ENCODE data around the gene FAM120A.

FAM120A gene

DNA sequence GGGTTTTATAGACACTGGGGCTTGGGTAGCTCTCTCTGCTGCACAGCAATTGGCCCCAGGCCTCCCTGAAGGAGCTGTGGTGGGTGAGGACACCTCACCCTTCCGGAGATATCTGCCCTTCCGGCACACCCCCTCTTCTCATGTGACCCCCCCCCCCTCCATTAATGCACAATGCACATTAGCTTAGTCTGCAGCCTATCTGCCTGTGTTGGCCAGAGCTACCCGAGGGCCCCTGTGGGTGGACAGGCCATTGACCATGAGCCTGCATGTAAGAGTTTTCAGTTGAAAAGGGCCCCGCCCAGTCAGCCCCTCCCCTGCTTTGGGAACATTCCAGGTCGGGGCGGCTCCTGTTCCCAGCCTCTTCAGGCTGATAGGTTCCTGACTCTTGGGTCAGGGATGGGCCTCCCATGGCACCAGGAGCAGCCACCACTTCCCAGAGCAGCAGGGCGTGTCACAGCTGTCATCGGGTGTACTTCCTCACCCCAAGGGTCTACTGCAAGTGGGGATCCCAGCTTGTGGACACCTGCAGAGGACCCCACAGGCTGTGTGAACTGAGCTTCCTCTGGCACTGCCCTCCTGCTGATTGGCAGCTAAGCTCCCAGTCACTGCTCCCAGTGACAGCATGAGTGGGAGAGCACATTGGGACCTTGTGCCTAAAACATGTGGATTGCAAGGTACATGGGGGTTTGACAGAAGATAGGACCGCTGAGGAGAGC lies 142.7 kb downstream of the FAM120A start:
- no peak for DNase-seq (ENCODE audit: low read depth)

DNA sequence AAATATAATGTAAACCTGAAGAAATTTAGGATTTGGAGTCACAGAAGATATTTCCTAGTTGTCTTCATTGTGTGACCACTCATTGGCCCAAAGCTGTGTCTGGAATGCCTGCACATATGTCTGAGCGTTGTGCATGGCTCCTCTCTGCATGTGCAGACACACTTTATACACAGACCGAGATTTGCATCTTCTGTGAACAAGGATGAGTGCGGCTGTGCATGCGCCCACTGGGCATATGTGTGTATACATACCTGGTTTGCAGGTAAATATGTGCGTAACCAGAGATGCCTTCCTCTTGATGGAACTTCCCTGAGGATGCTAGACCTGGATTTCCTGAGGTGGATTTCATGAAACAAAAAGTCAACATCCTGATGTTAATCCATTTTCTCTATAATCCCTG lies 144.0 kb downstream of the FAM120A start:
- no peak for DNase-seq (ENCODE audit: low read depth)

DNA sequence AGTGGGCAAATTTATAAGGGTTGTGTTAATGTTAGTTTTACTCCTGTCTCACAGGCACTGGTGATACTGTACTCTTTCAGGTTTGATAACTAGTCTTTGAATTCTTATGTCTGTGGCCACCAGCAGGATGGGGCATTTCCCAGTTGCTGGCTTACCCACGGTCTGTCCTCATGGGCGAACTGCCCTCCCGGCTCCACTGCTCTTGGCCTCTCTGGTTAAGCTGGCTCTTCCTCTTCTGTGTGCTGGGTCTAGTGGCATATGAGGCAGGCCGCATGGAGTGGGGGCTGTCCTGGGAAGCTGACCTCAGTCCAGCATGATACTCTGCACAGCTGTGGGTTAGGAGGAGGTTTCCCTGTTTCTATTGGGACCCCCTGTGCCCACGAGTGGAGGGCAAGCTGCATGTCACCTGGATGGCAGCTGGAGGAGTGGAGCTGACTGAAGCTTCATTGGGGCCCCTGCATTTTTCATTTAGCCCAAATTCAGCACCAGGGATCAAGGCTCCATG lies 144.4 kb downstream of the FAM120A start:
- no peak for DNase-seq (ENCODE audit: low read depth)

DNA sequence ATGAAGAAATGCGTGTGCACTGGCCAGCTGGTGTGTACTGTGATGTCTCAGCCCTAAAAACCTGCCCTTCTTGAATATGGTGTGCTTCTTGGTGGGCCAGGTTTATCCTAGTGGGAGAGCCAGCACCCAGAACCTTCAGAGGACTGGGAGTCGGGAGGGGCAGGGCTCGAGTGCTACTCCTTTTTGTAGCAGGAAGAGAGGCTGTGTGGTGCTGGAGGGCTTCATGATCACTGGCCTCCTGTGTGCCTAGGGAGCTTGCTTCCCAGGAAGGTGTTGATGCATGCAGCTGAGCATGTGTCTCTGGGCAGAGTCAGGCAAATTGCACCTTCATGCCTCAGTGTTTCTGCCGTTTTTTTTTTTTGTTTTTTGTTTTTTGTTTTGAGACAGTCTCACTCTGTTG lies 144.9 kb downstream of the FAM120A start:
- DNase-seq (ENCODE audit: low read depth), result no peak

DNA sequence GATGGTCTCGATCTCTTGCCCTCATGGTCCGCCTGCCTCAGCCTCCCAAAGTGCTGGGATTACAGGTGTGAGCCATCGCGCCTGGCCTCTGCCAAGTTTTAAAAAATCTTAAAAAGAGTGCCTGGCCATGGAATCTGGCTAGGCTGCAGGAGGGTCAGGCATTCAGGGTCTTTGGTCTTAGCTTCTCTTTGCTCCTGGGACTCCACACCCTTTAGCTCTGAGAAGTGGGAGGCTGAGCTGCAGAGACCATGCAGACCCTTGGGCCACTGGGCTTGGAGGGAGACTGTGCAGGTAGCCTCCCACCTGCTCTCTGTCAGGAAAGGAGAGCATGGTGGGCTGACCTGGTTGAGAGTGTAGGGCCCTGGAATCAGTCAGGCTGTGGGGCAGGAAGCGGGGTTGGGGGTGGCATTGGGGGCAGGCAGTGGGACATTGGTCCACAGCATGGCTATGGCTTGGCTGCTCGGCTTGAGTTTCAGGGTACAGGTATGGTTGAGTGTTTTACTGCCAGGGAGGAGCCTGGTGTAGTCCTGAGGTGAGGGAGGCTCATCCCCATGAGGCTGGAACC lies 145.7 kb downstream of the FAM120A start:
- DNase-seq (ENCODE audit: low read depth), result no peak

DNA sequence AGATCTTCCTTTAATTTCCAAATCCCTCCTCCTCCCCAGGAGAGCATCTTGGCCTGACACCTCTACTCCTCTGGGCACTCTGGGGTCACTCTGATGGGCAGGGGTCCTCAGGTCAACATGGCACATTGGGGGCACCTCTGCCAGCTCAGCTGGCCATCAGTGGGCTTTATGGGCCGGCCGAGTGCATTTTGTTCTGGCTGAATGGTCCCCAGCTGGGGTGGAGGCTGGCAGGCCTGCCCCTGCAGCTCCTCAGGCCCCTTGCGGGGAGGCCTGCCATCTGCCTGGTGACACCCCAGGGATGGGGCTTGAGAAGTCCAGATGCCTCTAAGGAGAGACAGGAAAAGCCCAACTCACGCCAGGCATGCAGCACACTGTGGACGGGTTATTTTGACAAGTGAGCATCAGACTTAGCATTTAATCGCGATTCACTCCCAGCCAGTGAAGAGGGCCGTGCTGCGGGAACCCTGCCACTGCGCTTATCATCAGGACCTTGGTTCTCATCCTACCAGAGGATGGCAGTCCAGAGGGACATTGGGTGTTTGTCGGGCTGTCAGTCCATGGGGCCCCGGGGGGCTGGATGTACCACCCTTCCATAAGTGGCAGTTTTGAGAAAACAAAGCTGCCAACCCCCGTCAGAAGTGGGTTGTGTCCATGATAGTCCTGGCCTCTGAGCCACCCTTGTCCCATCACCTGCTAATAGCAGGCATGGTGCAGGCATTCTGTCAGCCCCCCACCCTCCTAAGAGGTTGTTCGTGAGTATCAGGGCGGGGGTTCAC lies 146.6 kb downstream of the FAM120A start:
- no peak for DNase-seq (ENCODE audit: low read depth)

DNA sequence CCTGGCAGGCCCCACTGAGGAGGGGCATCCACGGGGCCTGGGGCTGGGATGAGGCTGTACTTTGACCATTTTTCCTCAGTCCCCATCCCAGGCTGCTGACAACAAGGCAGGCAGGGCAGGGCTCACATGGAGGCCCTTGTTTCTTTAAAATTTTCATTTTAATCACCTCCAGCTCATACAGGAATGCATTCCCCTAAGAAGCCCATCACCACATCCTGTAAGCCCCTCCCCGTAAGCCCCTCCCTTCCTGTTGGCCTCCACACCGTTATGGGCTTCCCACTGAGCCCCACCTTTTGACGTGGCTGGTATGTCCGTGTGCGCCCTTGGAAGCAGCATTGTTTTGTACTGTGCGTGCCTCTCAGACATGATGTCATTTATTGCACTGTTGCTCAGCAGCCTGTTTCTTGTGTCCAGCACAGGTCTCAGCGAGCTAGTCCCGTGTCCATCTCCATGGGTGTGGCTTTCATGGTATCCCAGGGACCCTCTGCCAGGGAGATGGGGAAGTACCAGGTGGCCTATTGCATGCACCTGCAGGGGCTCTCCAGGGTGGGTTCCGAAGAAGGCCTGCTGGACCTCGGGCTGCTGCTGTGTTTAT lies 147.3 kb downstream of the FAM120A start:
- DNase-seq (ENCODE audit: low read depth), result no peak

DNA sequence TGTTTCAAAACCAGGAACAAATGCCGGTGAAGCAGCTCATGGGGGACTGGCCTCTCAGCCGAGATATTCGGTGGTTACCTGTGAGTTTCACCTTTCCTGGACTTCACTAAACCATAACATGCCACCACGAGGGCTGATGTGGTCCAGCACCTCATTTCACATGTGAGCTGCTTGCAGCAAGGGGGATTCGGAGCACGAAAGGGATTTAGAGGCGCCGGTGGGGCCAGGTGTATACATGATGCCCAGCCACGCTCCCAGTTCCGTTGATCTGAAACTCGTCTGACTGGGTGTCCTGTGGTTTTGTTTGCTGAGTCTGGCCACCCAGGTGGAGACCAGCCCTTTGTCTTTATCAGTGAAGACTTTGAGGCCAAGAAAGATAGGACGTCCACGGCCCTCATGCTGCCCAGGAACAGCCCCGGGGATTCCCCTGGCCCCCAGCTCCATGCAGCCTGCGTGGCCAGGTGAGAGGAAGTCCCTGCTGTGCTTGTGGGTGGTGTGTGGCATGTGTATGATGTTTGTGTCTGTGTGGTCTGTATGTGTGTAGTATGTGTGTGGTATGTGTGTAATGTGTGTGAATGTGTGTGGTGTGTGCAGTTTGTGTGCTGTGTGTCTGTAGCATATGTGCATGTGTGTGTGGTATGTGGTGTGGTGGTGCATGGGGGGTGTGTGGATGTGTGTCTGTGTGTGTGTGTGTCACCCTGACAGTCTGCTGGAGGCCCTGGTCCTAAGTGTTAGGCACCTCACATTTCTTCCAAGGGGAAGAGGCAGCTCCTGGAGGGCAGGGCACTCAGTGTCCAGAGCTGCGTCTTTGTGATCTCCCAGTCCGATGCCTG lies 148.3 kb downstream of the FAM120A start:
- no peak for DNase-seq (ENCODE audit: low read depth)

DNA sequence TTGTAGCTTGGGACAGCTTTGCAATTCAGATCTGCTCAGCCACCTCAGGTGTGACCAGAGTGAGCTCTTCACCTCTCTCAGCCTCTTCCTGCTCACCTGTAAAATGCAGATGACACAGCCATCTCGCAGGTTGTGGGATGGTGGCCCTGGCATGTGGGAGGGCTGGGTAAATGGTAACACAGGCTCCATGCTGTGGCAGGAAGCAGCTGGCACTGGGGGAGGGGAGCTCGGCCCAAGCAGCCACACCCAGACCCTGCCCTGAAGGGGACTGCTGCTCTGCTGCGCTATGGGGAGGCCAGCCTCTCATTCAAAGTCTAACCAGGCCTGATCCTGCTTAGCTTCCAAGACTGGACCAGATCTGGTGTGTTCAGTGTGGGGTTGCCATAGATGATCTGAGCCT lies 149.0 kb downstream of the FAM120A start:
- no peak for DNase-seq (ENCODE audit: low read depth)

DNA sequence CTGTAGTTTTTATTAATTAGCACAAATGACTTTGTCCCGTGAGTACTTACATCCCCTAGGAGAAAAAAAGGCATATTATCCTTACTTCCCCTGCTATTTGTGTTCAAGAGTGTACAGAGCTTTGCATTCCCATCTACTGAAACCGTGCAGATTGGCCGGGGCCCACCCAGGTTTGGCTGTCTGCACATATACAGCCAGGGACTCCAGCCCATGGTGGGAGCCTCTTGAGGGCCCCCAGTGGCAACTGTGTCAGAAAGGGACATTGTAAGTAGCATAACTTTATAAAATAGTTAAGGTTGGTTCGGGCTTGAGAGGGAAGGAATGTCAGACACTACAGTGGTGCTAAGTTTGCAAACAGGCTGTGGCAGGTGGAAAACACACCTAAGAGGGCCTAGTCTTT lies 149.6 kb downstream of the FAM120A start:
- DNase-seq (ENCODE audit: low read depth), result no peak

DNA sequence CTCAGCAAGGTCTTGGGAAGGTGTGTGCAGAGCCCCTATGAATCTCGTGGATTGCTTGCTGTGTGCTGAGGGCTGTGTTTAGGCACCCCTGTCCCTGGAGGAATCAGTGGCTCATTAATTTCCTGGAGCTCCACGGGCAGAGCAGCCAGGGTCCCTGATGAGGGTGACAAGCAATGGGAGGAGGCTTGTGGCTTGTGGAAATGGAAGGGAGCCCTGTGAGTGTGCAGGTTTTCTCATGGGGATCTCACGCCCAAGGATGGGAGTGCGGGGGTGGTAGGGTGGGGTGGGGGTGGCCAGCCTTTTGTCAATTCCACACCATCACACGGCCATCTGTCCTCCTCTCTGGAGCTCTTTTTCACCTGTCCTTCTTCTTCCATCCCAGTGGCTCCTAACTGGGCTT lies 150.2 kb downstream of the FAM120A start:
- no peak for DNase-seq (ENCODE audit: low read depth)

DNA sequence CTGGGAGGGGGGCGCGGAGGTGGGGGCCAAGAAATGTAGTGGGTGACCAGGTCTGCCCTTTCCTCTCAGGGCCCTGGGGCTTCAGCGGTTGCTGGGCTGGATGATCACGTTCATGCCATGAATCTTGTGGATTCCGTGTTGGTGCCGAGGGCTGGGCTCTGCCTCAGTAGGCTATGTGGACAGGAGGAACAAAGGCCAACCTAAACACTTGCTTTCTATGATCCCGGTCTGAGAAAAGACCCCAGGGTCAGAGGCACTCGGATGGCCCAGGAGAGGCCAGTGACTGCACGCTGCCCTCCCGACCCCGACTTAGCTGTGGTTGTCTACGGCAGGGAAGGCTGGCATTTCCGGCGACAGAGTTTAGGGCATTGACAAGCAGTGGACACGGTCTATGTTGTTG lies 151.5 kb downstream of the FAM120A start:
- DNase-seq (ENCODE audit: low read depth), result no peak

DNA sequence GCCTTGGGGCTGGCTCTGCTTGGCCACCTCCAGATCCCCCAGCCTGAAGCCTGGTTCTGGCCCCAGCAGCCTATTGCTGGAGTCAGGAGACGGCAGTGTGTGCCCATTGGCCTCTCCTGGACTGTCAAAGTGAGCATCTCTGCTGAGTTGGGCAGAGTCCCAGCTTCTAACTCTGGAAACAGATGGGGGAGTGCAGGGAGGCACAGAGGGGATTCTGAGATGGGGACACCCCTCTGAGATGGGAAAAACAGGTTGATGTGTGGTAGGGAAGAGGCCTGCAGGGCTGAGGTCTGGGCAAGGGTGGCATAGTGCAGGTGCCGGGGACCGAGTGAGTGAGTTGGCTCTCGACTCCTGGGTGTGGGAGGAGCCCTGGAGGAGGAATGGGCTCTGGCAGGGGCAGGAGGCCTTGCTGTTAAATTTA lies 152.4 kb downstream of the FAM120A start:
- DNase-seq (ENCODE audit: low read depth), result no peak

DNA sequence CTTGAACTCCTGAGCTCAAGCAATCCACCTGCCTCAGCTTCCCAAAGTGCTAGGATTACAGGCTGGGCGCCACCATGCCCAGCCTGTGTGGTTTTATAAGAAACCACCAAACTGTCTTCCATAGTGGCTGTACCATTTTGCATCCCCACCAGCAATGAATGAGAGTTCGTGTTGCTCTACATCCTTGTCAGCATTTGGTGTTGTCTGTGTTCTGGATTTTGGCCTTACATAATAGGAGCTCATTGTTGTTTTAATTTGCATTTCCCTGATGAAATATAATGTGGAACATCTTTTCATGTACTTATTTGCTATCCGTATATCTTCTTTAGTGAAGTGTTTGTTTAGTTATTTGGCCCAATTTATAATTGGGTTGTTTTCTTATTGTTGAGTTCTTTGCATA lies 154.7 kb downstream of the FAM120A start:
- DNase-seq (ENCODE audit: low read depth), result no peak

DNA sequence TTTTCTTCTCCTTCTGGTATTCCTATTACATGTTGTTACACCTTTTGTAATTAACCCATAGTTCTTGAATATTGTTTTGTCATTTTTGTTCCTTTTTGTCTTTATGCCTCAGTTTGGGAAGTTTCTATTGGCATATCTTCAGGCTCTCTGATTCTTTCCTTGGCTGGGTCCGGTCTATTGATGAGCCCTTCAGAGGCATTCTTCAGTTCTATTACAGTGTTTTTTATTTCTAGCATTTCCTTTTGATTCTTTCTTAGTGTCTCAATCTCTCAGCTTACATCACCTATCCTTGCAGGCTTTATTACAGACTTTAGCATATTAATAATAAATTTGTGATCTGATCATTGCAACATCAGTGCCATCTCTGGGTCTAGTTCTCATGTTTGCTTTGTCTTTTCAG lies 158.7 kb downstream of the FAM120A start:
- DNase-seq (ENCODE audit: low read depth), result no peak

DNA sequence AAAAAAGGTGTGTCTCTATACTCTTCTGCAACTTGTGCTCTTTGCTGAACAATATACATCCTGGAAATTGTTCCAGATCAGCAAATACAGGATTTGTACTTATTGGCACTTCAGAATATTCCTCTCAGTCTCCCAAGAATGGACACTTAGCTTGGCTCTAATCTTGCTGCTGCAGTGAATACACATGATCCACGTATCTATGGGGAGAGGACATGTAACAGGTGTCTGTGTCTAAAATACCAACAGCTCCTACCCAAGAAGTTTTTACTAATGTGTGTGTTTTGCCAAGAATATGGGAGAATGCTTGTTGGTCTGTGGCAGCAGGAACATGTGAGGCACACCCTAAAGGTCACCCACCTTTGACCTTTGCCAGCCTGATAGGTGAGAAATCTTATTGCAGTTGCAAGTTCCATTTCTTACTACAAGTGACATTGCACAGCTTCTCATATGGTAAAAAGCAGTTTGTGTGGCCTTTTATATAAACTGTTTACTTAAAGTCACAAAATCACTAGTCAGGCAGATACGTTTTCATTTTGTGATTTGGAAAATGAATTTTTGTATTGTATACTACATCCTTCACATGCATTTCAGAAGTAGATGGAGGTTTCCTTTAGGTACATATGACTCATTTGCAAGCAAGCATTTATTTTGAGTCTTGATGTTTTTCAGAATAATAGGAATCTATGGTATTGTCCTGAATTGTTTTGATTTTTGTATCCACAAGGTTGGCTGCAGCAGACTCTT lies 160.7 kb downstream of the FAM120A start:
- DNase-seq (ENCODE audit: low read depth), result no peak

DNA sequence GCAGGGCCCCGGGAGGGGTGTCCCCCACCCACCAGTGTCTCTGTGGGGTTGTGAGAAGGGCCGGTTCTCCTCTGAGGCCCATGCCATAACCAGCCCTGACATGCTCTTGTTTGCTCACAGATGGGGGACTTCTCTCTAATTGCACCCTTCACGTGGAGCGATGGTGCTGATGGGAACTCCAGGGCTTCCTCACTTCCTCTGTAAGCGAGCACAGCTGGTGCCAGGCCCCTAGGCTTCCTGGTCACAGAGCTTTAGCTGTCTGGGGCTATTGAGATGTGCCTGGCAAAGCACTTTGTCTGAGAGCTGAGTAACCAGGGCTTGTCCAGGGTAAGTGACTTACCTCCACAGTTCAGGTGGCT lies 161.3 kb downstream of the FAM120A start:
- no peak for DNase-seq (ENCODE audit: low read depth)

DNA sequence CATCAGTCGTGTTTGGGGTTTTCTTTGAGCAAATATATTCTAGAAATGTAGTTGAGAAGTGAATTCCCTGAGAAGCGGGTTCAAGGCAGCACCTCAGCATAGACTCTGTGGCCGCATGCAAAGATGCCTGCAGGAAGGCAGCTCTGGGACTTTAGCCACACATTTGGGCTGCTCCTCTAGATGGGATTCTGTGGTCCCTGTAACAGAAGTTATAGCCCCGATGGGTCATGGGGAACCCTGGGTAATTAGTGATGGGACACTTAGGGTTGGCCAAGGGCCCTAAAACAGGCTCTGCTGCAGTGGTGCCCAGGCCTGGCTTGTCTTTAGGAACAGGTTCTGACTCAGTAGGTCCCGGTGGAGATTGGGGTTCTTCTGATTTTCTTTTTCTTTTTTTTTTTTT lies 161.7 kb downstream of the FAM120A start:
- no peak for DNase-seq (ENCODE audit: low read depth)

DNA sequence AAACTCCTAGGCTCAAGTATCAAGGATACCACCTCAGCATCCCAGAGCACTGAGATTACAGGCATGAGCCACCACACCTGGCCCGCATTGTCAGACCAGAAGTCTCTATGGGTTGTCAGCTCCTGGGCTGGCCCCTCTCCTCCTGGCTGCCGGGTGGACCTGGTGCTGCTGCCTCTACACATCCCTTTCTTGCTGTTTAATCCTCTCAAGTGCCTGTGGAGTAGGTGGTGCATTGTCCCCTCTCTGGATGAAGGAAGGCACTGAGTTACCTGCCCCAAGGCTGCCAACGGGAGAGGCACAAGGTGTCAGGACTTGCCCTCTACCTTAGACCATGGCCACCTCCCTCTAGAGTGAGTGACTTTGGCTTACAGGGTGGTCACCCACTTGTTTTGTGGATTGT lies 162.3 kb downstream of the FAM120A start:
- DNase-seq (ENCODE audit: low read depth), result no peak

DNA sequence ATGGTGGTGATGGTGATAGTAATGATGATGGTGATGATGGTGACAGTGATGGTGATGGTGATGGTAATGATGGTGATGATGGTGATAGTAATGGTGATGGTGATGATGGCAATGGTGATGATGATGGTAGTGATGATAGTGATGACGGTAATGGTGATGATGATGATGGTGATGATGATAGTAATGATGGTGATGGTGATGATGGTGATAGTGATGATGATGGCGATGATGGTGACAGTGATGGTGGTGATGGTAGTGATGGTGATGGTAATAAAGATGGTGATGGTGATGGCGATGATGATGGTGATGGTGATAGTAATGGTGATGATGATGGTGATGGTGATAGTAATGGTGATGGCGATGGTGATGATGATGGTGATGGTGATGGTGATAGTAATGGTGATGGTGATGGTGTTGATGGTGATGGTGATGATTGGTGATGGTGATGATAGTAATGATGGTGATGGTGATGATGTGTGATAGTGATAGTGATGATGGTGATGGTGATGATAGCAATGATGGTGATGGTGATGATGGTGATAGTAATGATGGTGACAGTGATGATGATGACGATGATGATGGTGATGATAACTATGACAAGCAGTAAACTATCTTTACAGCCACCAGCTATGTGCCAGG lies 163.5 kb downstream of the FAM120A start:
- no peak for DNase-seq (ENCODE audit: low read depth)
